ENCODE measurements around the gene LPCAT4.

The LPCAT4 gene

DNA sequence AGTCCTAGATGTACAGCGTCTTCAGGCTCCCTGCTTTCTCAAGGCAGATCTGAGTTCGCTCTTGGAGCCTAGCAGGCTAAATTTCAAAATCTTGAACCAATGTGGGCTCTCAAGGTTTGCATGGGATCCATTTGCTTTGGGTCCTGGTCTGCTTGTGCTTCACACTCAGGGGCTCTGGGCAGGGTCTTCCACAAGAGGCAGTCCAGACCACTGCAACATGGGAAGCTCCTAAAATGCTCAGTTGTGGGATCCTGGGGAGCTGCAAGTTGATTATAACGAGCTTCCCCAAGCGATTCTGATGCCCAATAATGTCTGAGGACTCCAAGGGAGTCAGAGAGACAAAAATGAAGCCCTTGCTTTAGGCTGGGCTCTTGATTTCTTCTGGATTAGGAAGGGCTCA, 17.2 kb downstream of the LPCAT4 start:
- H3K36me3 ChIP-seq (ENCODE audit: insufficient read depth, low read length): no peaks in the 10 kb centered on the region; the same call in 1 of the 2 replicates
- no peak overlapping the region for H3K27ac ChIP-seq (ENCODE audit: low read length)

DNA sequence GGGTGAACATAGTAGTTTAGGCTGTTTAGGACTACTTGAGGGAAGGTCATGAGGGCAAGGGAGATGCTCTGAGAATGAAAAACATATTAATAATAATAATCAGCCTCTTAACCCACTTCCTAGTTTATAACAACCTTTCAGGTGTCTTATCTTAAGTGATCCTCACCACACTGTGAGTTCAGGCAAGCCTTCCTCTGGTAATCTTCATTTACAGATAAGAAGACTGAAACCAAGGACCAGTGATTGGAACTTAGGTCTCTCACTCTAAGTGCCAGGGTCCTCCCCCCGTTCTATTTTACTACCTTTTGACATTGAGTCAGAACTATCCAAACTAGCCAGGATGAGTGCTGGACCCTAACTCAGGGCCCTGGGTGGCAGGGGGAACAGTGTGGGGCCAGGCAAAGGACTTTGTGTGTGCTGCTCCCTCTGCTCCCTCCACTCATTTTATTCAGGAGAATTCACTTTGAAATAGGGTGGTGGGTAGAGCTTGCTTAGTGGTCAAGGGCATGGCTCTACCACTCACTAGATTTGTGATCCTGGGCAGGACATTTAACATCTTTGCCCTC, 18.2 kb downstream of the LPCAT4 start:
- TF ChIP-seq, protein P1, sequence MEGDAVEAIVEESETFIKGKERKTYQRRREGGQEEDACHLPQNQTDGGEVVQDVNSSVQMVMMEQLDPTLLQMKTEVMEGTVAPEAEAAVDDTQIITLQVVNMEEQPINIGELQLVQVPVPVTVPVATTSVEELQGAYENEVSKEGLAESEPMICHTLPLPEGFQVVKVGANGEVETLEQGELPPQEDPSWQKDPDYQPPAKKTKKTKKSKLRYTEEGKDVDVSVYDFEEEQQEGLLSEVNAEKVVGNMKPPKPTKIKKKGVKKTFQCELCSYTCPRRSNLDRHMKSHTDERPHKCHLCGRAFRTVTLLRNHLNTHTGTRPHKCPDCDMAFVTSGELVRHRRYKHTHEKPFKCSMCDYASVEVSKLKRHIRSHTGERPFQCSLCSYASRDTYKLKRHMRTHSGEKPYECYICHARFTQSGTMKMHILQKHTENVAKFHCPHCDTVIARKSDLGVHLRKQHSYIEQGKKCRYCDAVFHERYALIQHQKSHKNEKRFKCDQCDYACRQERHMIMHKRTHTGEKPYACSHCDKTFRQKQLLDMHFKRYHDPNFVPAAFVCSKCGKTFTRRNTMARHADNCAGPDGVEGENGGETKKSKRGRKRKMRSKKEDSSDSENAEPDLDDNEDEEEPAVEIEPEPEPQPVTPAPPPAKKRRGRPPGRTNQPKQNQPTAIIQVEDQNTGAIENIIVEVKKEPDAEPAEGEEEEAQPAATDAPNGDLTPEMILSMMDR (IDR thresholded peaks at IDR 0.05; ENCODE audit: borderline replicate concordance, extremely low read depth, low read length, poor library complexity, severe bottlenecking): no peak
- no peak for TF ChIP-seq EZH2 (IDR thresholded peaks at IDR 0.05; ENCODE audit: borderline replicate concordance, low read depth, low read length, severe bottlenecking)
- H3K4me2 ChIP-seq (ENCODE audit: insufficient read depth, low read length): no peak overlapping the region
- H3K79me2 ChIP-seq (ENCODE audit: insufficient read depth, low read length): no peaks in the 10 kb centered on the region
- ATAC-seq (ENCODE audit: insufficient read depth, low read depth): no peak
- H4K20me1 ChIP-seq (ENCODE audit: insufficient read depth, low read length): no peaks in the 10 kb centered on the region
- no peak overlapping the region for H3K4me3 ChIP-seq (ENCODE audit: low read depth in 1 of 2, low read length in 2 of 2)
- no peak for DNase-seq
- H3K27me3 ChIP-seq (ENCODE audit: insufficient read depth, low read length, poor library complexity): no peaks in the 10 kb centered on the region
- H2AFZ ChIP-seq (ENCODE audit: low read depth, low read length): no peak overlapping the region
- no peaks in the 10 kb centered on the region for H3K36me3 ChIP-seq (ENCODE audit: insufficient read depth, low read length)
- no peak overlapping the region for H3K27ac ChIP-seq (ENCODE audit: low read length)
- no peaks in the 10 kb centered on the region for H3K9me3 ChIP-seq (ENCODE audit: insufficient read depth, low read length, severe bottlenecking)
- no peaks in the 10 kb centered on the region for H3K4me1 ChIP-seq (ENCODE audit: insufficient read depth, low read length)
- no peak overlapping the region for H3K9ac ChIP-seq (ENCODE audit: low read depth, low read length)

More for the DNA sequence above, 17.2 kb downstream of the LPCAT4 start:
- no peak overlapping the region for H3K9ac ChIP-seq (ENCODE audit: low read depth, low read length)
- no peak overlapping the region for H3K4me3 ChIP-seq (ENCODE audit: low read depth in 1 of 2, low read length in 2 of 2)
- no peaks in the 10 kb centered on the region for H3K79me2 ChIP-seq (ENCODE audit: insufficient read depth, low read length)
- no peak for DNase-seq
- H3K9me3 ChIP-seq (ENCODE audit: insufficient read depth, low read length, severe bottlenecking): no peaks in the 10 kb centered on the region
- H3K27me3 ChIP-seq (ENCODE audit: insufficient read depth, low read length, poor library complexity): no peaks in the 10 kb centered on the region
- no peak for TF ChIP-seq EZH2 (IDR thresholded peaks at IDR 0.05; ENCODE audit: borderline replicate concordance, low read depth, low read length, severe bottlenecking)
- TF ChIP-seq, protein P1 (IDR thresholded peaks at IDR 0.05; ENCODE audit: borderline replicate concordance, extremely low read depth, low read length, poor library complexity, severe bottlenecking): no peak
- H3K4me2 ChIP-seq (ENCODE audit: insufficient read depth, low read length): no peak overlapping the region
- no peak for ATAC-seq (ENCODE audit: insufficient read depth, low read depth)
- H3K4me1 ChIP-seq (ENCODE audit: insufficient read depth, low read length): no peaks in the 10 kb centered on the region
- no peak overlapping the region for H2AFZ ChIP-seq (ENCODE audit: low read depth, low read length)
- no peaks in the 10 kb centered on the region for H4K20me1 ChIP-seq (ENCODE audit: insufficient read depth, low read length)

DNA sequence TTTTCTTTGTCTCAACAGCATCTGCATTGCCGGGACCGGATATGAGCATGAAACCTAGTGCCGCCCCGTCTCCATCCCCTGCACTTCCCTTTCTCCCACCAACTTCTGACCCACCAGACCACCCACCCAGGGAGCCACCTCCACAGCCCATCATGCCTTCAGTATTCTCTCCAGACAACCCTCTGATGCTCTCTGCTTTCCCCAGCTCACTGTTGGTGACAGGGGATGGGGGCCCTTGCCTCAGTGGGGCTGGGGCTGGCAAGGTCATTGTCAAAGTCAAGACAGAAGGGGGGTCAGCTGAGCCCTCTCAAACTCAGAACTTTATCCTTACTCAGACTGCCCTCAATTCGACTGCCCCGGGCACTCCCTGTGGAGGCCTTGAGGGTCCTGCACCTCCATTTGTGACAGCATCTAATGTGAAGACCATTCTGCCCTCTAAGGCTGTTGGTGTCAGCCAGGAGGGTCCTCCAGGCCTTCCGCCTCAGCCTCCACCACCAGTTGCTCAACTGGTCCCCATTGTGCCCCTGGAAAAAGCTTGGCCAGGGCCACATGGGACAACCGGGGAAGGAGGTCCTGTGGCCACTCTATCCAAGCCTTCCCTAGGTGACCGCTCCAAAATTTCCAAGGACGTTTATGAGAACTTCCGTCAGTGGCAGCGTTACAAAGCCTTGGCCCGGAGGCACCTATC, 18.9 kb downstream of the LPCAT4 start:
- no peaks in the 10 kb centered on the region for H4K20me1 ChIP-seq (ENCODE audit: insufficient read depth, low read length)
- ATAC-seq (ENCODE audit: insufficient read depth, low read depth): no peak
- no peak for DNase-seq
- no peak overlapping the region for H2AFZ ChIP-seq (ENCODE audit: low read depth, low read length)
- H3K4me1 ChIP-seq (ENCODE audit: insufficient read depth, low read length): peaks cover 4% of the 10 kb centered on the region; the same call in 1 of the 2 replicates
- H3K27me3 ChIP-seq (ENCODE audit: insufficient read depth, low read length, poor library complexity): no peaks in the 10 kb centered on the region
- no peak overlapping the region for H3K27ac ChIP-seq (ENCODE audit: low read length)
- H3K4me3 ChIP-seq (ENCODE audit: low read depth in 1 of 2, low read length in 2 of 2): no peak overlapping the region
- no peak for TF ChIP-seq EZH2 (IDR thresholded peaks at IDR 0.05; ENCODE audit: borderline replicate concordance, low read depth, low read length, severe bottlenecking)
- TF ChIP-seq, protein P1 (IDR thresholded peaks at IDR 0.05; ENCODE audit: borderline replicate concordance, extremely low read depth, low read length, poor library complexity, severe bottlenecking): no peak
- no peaks in the 10 kb centered on the region for H3K36me3 ChIP-seq (ENCODE audit: insufficient read depth, low read length)
- no peak overlapping the region for H3K4me2 ChIP-seq (ENCODE audit: insufficient read depth, low read length)
- H3K79me2 ChIP-seq (ENCODE audit: insufficient read depth, low read length): no peaks in the 10 kb centered on the region
- no peak overlapping the region for H3K9ac ChIP-seq (ENCODE audit: low read depth, low read length)
- H3K9me3 ChIP-seq (ENCODE audit: insufficient read depth, low read length, severe bottlenecking): no peaks in the 10 kb centered on the region
